Measurements from ENCODE around the gene GAA. TPM values are rescaled to one million over a fixed set of nuclear protein-coding genes. Genes with fewer than 3 reads are reported as not detected.

The GAA gene
- total and polyA plus RNA-seq, 2 of the 4 experiments (the other 2 are of a cell fraction) = 2.2 to 14.8 TPM

- intact Hi-C loops (cut with micrococcal nuclease) = no loop called here
- 83% methylated on average over 7 of the region's 16 CpGs; no CpG with 5 or more reads in 1 of the 2 experiments for WGBS, 2 experiments (ENCODE audit: extremely low coverage in 2 of 2, insufficient read length in 1 of 2)
- in situ Hi-C loops (cut with MboI; ENCODE audit: low sequenced_read_pairs) = no loop called here
- Histone ChIP-seq H2AFZ (replicated peaks; ENCODE audit: low read length, poor library complexity) (no peak overlapping the region), H4K91ac (ENCODE audit: insufficient read depth, low read depth, low read length) (no peak overlapping the region), H2AK9ac (replicated peaks; ENCODE audit: low read depth, low read length, poor library complexity) (no peak overlapping the region), H3K9ac (ENCODE audit: low read depth, low read length) (no peak overlapping the region), H2BK15ac (ENCODE audit: low read depth, low read length) (no peak overlapping the region), H2BK120ac (ENCODE audit: low read depth, low read length) (no peak overlapping the region), H3K4me2 (ENCODE audit: low read depth, low read length) (no peak overlapping the region), H3K27me3 (ENCODE audit: control insufficient read depth, insufficient read depth, low read length) (peaks cover 2% of the 10 kb centered on the region), H3K79me1 (ENCODE audit: low read depth in 1 of 2, low read length in 2 of 2) (no peaks in the 10 kb centered on the region), H4K8ac (ENCODE audit: low read depth in 2 of 2, low read length in 2 of 2) (no peak overlapping the region), H3K4me1 (ENCODE audit: control insufficient read depth, insufficient read depth, low read length) (no peaks in the 10 kb centered on the region), H3K4me3 (ENCODE audit: insufficient read depth, low read depth, low read length) (no peak overlapping the region), H3K18ac (ENCODE audit: low read depth, low read length) (no peak overlapping the region), H3K9me1 (ENCODE audit: insufficient read depth, low read length) (peaks cover 3% of the 10 kb centered on the region; the same call in 1 of the 2 replicates), H3K9me3 (ENCODE audit: control insufficient read depth, insufficient read depth, low read length) (no peaks in the 10 kb centered on the region), H2BK5ac (ENCODE audit: low read depth, low read length, poor library complexity, severe bottlenecking) (no peak overlapping the region), H2AK5ac (ENCODE audit: low read depth, low read length) (no peak overlapping the region), H3K23ac (ENCODE audit: low read depth, low read length) (no peak overlapping the region), H3K27ac (ENCODE audit: insufficient read depth, low read length) (no peak overlapping the region), H2BK20ac (ENCODE audit: low read depth, low read length) (no peak overlapping the region), H4K5ac (ENCODE audit: low read depth, low read length) (no peak overlapping the region), H3K36me3 (ENCODE audit: control insufficient read depth, insufficient read depth, low read length) (no peaks in the 10 kb centered on the region), H3K56ac (ENCODE audit: extremely low read depth, insufficient read depth, low read length) (no peak overlapping the region), H3K4ac (ENCODE audit: low read depth, low read length) (no peak overlapping the region), H3K14ac (replicated peaks; ENCODE audit: low read depth, low read length) (no peak overlapping the region), H4K20me1 (ENCODE audit: insufficient read depth, low read length) (no peaks in the 10 kb centered on the region)
- TF ChIP-seq RFX5 (IDR thresholded peaks at IDR 0.05; ENCODE audit: low read depth, low read length) (no peak), MXI1 (IDR thresholded peaks at IDR 0.05; ENCODE audit: borderline replicate concordance, low read depth, low read length) (no peak), BHLHE40 (IDR thresholded peaks at IDR 0.05; ENCODE audit: low read depth, low read length) (no peak), RCOR1 (IDR thresholded peaks at IDR 0.05; ENCODE audit: insufficient replicate concordance, low read length) (no peak), SMC3 (IDR thresholded peaks at IDR 0.05; ENCODE audit: low read depth, low read length) (no peak), FOS (IDR thresholded peaks at IDR 0.05; ENCODE audit: low read depth, low read length) (no peak), RAD21 (IDR thresholded peaks at IDR 0.05; ENCODE audit: low read length) (no peak), CHD1 (IDR thresholded peaks at IDR 0.05; ENCODE audit: low read depth, low read length) (no peak), POLR2A (IDR thresholded peaks at IDR 0.05; ENCODE audit: low read depth, low read length) (no peak), CEBPB (IDR thresholded peaks at IDR 0.05; ENCODE audit: low read depth, low read length) (no peak), NFE2L2 (IDR thresholded peaks at IDR 0.05; ENCODE audit: low read depth, low read length) (no peak), MAZ (IDR thresholded peaks at IDR 0.05; ENCODE audit: borderline replicate concordance, low read depth, low read length) (no peak), USF2 (IDR thresholded peaks at IDR 0.05; ENCODE audit: low read depth, low read length) (no peak)
- TF ChIP-seq, protein P1, sequence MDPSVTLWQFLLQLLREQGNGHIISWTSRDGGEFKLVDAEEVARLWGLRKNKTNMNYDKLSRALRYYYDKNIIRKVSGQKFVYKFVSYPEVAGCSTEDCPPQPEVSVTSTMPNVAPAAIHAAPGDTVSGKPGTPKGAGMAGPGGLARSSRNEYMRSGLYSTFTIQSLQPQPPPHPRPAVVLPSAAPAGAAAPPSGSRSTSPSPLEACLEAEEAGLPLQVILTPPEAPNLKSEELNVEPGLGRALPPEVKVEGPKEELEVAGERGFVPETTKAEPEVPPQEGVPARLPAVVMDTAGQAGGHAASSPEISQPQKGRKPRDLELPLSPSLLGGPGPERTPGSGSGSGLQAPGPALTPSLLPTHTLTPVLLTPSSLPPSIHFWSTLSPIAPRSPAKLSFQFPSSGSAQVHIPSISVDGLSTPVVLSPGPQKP (IDR thresholded peaks at IDR 0.05; ENCODE audit: borderline replicate concordance, low read depth, low read length) = no peak
- TF ChIP-seq, protein P2, sequence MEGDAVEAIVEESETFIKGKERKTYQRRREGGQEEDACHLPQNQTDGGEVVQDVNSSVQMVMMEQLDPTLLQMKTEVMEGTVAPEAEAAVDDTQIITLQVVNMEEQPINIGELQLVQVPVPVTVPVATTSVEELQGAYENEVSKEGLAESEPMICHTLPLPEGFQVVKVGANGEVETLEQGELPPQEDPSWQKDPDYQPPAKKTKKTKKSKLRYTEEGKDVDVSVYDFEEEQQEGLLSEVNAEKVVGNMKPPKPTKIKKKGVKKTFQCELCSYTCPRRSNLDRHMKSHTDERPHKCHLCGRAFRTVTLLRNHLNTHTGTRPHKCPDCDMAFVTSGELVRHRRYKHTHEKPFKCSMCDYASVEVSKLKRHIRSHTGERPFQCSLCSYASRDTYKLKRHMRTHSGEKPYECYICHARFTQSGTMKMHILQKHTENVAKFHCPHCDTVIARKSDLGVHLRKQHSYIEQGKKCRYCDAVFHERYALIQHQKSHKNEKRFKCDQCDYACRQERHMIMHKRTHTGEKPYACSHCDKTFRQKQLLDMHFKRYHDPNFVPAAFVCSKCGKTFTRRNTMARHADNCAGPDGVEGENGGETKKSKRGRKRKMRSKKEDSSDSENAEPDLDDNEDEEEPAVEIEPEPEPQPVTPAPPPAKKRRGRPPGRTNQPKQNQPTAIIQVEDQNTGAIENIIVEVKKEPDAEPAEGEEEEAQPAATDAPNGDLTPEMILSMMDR (conservative IDR thresholded peaks at IDR 0.05; ENCODE audit: low read depth, low read length) = no peak
- ATAC-seq (ENCODE audit: low read depth) (no peak), DNase-seq (no peak)
- no TSS peak for BruUV-seq (replicated peaks)
- ChIA-PET CTCF (no interaction called here), POLR2A (ENCODE audit: unreplicated experiment) (no interaction called here)
- dilution Hi-C loops (cut with HindIII; ENCODE audit: low sequenced_read_pairs, unreplicated experiment) = no loop called here
These were observed 5.4 kb upstream of the GAA start for GRCh38 chr17:80095844-80096475.
